NCI-H2196 (cell line): Measurements from ENCODE around the gene CREBBP.
A peak's percentile ranks its signal among the peaks of the same experiment; 100 is the strongest.

Experiments used
- DNase-seq: peaks from one replicate; lab custom pipeline; 2025; ENCODE audit not compliant: unreplicated experiment; lab: John Stamatoyannopoulos, UW

Gene CREBBP

DNA sequence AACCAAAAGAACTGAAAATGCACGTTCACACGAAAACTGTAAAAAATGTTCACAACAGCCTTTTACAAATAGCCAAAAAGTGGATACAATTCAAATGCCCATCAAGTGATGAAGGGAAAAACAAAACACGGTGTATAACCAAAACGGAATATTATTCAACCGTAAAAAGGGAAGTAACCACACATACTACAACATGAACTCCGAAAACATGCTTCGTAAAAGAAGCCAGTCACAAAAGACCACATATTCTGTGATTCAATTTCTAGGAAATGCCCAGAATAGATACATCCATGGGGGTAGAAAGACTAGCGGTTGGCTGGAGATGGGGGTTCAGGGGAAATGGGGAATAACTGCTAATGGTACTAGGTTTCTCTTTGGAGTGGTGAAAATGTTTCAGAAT, 81.7 kb downstream of the CREBBP start:
- no peak for DNase-seq

DNA sequence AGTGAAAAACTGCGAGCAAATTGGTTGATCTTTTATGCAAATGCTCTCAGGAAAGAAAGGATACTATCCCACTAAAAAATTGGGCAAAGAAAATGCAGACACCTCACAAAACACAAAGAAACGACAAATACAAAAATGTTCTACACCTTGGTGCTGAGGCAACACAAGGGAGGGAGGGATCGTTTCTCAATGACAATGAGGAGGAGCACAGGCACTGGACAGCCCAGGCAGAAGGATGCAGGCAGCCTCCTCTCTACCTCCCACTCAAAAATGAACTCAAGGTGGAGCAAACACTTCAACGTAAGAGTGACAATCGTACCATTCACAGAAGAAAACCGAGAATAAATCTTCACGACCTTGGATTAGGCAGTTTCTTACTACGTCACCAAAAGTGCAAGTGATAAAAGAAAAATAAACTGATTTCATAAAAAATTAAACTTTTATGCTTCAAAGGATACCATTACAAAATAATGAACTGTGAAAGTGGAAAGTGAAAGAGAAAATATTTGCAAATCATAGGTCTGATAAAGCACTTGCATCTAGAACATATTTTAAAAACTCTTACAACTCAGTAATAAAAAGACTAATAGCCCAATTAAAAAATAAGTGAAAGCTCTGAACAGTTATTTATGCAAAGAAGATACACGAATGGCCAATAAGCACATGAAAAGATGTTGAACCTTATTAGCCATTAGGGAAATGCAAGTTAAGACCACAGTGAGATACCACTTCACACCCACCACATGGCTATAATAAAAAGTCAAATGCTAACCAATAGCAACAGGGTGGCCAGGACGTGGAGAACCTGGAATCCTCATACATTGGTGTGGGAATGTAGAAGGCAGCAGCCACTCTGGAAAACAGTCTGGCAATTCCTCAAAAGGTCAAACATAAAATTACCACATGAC, 82.4 kb downstream of the CREBBP start:
- DNase-seq, result no peak

DNA sequence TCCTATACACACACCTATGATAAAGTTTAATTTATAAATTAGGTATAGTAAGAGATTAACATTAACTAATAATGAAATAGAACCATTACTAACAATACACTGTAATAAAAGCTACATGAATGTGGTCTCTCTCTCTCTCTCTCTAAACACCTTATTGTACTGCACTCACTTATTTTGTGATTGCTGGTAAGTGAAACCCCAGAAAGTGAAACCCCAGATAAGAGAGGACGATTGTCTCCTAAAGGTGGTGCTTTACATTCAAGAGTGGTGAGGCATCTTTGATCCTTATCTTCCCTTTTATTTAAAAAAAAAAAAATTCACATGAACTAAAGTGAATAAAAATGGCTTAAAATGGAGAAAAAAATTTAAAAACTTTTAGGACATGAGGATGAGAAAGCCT, 83.0 kb downstream of the CREBBP start:
- DNase-seq, result no peak

DNA sequence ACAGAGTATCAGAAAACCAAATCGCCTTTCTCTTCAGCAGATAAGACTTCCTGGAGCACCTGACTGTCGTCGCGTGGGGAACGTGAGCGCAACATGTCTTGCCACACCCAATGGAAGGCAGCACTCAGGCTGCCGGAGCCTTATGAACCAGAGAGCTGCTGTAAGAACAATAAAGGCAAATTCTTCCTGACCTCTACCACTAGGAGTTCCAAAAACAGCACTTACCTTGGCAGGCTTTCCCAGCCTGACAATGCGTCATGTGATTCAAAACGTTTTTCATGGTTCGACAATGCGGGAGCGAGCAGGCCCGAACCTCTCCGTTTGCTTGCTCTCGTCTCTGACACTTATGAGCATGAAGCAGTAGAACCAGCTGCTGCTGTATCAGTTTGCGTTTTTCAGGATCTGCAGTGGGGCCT, 87.3 kb downstream of the CREBBP start:
- peak; percentile 51 for DNase-seq

DNA sequence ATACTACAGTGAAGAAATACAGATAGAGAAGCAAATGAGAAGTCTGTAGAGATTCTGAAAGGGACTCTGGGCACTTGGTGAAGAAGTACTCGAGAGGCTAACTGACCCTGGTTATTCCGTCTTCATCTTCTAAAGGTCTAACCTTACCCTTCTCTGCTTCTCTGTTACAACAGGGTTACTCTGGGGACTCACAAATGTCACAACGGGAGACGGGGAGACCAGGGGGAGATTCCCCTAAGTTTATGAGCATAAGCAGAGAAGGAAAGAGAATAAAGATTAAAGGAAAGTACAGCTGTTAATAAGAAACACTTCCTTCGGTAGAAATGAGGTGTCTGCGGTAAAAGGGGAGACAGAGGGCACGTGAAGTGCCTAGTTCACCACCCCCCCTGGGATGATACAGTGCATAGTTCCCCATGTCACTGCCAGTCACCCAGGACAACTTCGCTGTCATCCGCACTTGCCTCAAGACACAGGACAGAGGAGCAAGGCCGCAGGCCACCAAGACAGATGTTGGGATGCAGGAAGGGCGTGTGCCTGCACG, 88.0 kb downstream of the CREBBP start:
- DNase-seq, result no peak

DNA sequence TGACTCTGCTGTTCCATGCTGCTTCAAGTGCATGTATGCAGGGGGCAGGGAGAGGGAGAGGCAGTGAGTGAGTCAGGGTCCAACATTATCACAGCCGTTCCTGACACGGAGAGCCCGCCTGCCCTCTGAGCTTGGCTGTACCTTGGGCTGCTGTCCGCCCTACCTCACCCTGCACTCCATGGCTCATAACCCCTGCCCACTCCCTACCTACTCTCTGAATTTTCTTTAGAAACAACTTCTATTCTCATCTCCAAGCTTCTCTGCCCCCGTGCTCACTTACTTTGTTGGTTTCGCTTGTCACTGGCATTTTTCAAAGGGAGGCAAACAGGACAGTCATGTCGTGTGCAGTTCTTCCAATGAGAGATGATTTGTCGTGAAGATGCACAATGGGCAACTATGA, 88.8 kb downstream of the CREBBP start:
- no peak for DNase-seq

DNA sequence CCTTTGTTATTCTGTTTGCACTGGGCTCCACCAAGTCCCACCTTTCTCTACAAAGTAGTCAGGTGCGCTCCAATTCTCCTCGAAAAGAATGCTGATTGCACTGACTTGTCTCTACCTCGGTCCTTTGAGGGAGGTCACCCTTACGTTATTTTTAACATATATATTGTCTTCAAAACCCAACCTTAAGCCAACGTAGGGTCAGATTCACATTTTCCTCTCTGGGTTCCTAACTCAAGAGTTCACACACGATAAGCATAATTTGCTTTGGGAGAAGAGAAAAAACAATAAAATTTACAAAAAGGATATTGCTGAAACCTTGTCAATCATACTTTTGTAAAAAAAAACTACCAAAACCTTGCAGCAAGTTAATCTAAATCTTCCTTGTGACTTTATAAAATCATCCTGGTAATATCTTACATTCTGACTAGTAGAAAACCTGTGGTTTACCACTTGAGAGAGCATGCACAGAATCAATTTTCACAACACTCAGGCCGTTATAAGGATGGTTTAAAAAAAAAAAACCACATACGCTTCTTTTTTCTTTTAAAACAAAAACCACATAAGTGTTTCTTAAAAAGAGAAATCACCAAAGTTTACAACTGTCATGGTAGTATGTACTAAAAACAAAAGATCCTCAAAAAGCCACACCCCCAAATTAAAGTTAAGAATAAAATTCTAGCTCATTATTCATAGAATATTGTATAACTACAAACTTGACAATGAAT, 91.0 kb downstream of the CREBBP start:
- DNase-seq, result no peak

DNA sequence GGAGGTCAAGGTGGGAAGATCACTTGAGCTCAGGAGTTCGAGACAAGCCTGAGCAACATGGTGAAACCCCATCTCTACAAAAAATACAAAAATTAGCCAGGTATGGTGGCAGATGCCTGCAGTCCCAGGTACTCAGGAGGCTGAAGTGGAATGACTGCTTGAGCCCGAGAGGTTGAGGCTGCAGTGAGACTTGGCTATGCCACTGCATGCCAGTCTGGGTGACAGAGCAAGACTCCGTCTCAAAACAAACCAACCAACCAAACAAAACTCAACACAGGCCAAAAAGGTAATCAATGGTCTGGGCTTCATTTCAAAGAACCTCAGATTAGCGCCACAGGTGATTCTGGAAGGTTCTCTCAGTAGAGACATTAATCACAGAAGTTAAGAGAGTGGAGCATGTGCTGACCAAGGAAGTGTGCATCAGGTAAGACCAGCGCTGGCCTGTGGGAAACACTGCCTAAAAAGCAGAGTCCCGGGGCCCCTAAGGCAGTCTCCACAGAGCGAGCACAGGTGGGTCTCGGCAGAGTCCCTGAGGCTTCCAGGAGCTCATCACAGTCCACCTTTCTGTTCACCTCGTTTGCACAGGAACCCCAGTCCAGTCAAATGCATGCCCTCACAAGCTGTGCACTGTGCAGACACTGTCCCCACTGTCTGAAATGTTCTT, 91.7 kb downstream of the CREBBP start:
- no peak for DNase-seq

DNA sequence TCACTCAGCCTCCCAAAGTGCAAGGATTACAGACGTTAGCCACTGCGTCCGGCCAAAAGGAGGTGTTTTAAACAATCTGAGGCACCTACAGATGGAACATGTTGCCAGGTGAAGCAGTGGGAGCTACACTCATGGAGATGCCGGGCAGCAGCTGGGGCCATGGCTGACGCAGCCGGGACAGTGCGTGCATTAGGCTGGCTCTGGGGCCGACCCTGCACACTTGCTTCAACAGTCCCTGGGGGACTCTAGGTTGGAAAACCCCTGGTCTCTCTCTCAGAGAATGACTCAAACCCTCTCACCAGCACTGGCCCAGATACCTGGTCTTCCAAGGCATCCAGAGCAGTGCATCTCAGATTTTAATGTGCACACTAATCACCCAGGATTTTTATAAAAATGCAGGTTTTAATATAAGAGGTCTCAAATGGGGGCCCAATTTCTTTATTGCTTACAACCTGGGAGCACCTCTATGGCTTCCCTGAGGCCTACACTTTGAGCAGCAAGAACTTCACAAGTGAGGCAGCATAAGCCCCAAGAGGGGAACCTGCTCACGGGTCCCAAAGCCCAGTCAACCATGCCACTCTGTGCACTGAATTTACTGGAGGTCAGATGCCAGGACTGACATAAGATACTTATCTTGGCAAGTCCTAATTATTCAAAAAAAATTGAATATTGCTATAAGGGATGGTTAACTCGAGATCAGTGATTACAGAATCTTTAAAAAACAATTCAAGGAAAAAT, 92.4 kb downstream of the CREBBP start:
- no peak for DNase-seq

DNA sequence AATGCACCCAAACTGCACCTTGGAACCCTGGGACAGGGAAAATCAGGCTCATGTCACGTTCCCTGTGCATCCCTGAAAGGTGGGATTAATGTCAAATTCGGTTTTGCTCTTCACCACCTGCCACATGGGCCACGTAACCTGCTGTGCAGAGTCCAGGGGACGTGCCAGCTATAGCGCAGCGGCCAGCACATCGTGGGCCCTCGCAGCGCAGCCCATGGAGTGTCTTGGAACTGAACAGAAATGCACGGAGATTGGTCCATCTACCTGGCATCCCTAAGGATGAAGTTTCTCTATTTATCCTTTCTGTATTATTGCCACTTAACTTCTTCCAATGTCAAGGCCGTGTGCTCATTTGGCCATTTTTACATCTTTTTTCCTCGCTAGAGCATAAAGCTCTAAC, 95.1 kb downstream of the CREBBP start:
- no peak for DNase-seq

DNA sequence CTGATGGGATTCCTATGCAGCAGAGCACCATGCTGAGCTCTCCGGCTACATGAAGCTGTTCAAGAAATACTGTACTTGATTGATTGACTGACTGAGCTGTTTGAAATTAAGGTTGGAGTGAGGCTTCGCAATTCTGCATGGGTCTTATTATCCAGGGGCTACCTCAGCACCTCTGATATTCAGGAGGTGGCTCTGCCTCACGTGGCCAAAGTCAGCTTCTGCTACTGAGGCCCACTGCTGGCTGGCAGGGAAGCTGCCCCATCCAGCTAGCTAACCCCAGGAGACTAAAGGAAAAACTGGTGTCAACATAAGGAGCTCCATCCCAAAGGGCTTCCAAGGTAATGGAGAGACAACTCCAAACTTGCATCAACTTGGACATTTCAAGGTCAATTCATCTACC, 97.0 kb downstream of the CREBBP start:
- no peak for DNase-seq

DNA sequence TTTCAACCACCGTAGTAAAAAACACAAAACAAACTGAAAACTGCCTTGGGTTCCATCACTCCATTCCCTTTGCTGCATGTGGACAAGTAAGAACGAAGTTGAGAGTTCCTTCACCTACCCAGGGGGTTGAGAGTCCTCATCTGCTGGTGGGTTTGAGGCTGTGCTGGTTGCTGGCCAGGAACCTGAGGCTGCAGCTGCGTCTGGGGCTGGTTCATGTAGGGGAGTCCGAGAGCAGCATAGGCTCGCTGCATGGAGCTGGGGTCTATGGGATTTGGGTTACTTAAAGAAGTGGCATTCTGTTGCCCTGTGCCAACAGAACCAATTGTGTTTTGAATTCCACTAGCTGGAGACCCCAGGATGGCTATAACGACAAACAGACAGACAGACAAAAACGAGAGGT, 97.9 kb downstream of the CREBBP start:
- no peak for DNase-seq

DNA sequence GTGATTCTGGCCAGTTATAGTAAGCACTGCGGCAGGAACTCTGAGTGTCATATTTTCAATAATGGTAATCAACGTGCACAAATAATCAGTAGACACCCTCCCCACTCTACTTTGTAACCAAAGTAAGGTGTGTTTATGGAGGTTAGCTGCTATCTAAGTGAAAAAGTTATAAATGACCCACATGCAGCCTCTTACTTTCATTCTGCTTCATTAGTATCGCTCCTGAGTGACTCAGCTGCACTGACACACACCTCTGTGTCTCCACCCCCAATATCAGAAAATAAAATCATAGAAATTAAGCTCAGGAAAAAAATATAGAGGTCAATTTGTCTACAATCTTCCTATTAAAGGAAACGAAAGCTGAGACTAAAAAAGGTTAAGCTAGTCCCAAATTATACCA, 99.1 kb downstream of the CREBBP start:
- no peak for DNase-seq

DNA sequence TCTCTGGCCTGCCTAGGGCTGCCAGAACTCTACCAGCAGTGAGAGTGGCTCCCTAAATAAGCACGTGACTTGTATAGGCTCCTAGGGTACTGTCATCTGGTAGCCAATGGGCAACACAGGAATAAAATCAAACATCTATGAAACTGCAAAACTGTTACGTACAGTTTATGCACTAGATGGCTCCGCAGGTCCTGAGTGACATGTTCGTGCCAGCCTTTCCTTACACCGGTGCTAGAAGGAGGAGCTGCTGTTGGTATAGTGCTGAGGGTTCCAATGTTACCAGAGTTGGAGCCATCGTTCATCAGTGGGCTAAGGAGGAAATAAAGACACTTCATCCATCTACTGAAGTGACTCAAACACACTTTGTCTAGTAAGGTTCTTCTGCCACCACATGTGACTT, 99.9 kb downstream of the CREBBP start:
- peak; percentile 11 for DNase-seq

DNA sequence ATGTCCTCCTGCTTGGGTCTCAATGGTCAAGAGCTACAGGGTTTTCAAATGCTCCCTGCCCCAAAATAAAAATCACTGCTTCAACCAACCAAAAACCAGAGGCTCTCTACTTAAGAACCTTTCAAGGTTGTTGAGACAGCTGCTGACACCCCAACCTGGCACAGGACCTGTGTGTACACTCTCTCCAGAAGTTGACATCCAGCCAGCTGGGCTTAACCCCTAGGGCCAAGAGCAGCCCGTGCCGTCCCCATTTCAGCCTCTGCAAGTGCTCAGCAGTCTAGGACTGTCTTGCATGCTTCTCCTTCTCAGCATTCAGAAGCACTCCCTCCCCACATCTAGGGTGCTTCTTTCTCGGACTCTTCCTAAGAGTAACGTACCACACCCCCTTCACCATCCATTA, 104.2 kb downstream of the CREBBP start:
- DNase-seq, result peak; percentile 55

DNA sequence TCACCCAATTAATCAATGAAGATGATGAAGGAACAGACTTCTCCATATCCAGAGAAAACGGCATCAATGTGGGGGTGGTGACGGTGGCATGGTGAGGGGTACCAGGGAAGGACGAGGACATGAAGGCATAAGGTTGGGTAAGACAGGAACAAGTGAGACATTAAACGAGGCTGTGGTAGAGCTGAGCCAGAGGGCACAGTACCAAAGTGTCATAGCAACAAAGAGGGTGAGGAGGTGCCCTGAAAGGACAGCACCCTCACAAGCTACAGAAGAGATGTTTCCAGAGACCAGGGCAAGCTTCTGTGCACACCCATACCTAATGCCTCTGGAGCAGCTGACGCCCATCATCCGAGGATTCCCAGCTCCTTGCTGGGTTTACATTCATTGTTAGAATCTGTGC, 105.7 kb downstream of the CREBBP start:
- DNase-seq, result no peak

DNA sequence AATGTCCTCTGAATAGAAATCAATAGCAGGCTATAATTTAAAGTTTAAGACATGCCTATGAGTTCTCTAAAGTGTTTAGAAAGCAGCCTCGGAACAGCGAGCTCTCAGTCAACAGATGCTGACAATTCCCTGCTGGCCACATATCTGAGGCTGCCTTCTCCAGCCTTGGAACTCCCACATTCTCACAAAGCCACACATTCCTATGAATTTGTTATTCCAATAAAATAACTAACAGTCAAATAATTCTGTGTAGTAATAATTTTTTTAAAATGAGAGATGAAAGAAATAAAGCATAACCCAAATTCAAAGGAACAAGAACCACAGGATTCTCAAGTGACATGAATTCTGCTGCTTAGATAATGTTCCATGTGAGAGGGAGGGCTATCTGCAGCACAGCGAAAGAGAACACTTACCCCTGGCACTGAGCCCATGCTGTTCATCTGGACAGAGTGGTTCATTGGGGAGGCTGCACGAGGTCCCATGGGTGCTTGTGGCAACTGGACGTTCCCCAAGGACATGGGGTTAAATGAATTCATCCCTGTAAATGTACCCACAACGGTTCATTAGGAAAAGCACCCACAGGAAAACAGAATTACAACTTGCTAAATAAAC, 106.3 kb downstream of the CREBBP start:
- DNase-seq, result peak; percentile 25

DNA sequence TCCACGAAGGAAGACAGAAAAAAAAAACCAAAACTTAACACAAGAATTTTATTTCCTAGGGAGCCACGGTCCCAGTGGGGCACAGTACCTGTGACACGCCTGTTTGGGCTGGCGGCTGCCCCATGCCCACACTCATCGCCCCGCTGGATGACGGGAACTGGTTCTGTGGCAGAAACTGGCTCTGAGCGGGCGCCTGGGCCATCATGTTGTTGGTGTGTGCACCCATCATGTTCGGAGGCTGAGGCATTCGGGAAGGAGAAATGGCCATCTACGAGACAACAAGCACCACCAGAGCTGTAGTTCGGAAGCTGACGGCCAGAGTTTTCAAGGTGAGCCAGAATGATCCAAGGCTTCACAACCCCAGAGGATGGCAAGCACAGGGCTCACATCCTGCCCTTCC, 106.8 kb downstream of the CREBBP start:
- no peak for DNase-seq

DNA sequence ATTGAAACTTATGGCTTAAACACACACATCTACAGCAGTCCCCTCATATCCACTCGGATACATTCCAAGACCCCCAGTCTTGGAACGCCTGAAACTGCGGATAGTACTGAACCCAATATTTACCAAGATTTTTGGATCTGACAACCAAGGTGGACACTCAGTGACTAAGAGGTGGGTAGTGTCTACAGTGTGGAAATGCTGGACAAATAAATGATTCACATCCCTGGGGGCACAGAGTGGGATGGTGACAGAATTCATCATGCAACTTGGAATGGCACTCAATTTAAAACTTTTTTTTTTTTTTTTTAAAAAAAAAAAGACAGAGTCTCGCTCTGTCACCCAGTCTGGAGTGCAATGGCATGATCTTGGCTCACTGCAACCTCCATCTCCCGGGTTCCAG, 109.0 kb downstream of the CREBBP start:
- no peak for DNase-seq

DNA sequence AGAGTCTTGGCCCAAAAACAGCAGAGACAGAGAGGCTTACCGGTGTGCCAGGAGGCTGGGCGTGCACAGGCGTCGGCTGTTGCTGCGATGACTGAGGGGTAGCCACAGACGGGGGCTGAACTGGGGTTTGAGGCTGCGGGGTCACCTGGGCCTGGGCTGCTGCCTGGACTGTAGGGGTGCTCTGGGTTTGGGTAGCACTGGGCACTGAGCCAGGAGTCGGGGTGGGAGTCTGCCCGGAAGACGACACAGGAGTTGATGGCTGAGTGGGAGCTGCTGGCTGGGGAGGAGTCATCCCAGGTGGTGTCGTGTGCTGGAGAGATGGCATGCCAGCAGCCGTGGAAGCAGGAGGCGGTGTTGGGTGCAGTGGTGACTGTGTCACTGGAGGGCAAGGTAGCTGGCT, 110.0 kb downstream of the CREBBP start:
- DNase-seq, result no peak

DNA sequence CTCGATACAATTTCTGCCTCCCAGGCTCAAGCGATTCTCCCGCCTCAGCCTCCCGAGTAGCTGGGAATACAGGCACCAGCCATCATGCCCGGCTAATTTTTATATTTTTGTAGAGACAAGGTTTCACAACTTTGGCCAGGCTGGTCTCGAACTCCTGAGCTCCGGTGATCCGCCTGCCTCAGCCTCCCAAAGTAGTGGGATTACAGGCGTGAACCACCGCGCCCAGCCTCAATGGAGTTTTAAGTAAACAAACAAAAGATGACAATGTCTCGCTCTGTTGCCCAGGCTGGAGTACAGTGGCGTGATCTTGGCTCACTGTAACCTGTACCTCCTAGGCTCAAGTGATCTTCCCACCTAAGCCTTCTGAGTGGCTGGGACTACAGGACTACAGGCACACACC, 110.6 kb downstream of the CREBBP start:
- no peak for DNase-seq
